Measurements from ENCODE around the gene ZSCAN18. TPM values are rescaled to one million over a fixed set of nuclear protein-coding genes. Genes with fewer than 3 reads are reported as not detected.

Gene ZSCAN18
- total RNA-seq, 2 donors from 2014 or later: 108 to 146 TPM

GRCh38 chr19:58044886-58045285, 53.1 kb downstream of the ZSCAN18 start:
- no peak overlapping the region for H3K27ac ChIP-seq
- no peaks in the 10 kb centered on the region for H3K36me3 ChIP-seq
- no peak overlapping the region for H3K4me3 ChIP-seq
- 92% methylated on average over 26 of the region's 26 CpGs for WGBS
- TF ChIP-seq POLR2A (IDR thresholded peaks at IDR 0.05): no peak
- no peak for TF ChIP-seq CTCF (IDR thresholded peaks at IDR 0.05)
- TF ChIP-seq POLR2AphosphoS5 (IDR thresholded peaks at IDR 0.05): no peak
- intact Hi-C loops (cut with DNase I): no loop called here
- H3K27me3 ChIP-seq (replicated peaks; ENCODE audit: insufficient read depth): no peaks in the 10 kb centered on the region
- no peaks in the 10 kb centered on the region for H3K9me3 ChIP-seq
- no peaks in the 10 kb centered on the region for H3K4me1 ChIP-seq (replicated peaks)
- DNase-seq (ENCODE audit: low spot score): no peak

DNA sequence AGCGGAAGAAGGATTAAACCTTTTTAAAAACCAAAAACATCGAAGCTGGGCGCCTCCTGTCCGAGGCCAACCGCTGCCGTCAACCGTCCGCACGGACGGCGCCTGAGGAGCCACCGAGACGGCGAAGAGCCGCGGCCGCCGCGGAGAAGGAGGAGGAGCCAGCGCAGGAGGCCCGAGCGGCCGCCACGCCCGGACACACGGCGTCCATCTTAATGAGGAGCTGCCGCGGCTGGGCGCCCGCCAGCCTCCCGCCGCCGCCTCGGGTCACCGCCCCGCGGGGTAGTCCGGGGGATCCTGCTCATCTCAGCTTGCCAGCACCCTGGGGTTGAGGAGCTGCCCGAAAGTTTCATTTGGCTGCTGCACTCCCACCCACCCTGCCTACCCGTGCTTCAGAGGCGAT, 53.6 kb downstream of the ZSCAN18 start:
- WGBS: 72% methylated on average over 33 of the region's 42 CpGs
- TF ChIP-seq CTCF (IDR thresholded peaks at IDR 0.05) (no peak), POLR2AphosphoS5 (IDR thresholded peaks at IDR 0.05) (no peak), POLR2A (IDR thresholded peaks at IDR 0.05) (no peak)
- Histone ChIP-seq H3K4me3 (no peak overlapping the region), H3K4me1 (replicated peaks) (no peaks in the 10 kb centered on the region), H3K36me3 (no peaks in the 10 kb centered on the region), H3K9me3 (no peaks in the 10 kb centered on the region), H3K27me3 (replicated peaks; ENCODE audit: insufficient read depth) (no peaks in the 10 kb centered on the region), H3K27ac (no peak overlapping the region)
- no peak for DNase-seq (ENCODE audit: low spot score)
- intact Hi-C loops (cut with DNase I): no loop called here

DNA sequence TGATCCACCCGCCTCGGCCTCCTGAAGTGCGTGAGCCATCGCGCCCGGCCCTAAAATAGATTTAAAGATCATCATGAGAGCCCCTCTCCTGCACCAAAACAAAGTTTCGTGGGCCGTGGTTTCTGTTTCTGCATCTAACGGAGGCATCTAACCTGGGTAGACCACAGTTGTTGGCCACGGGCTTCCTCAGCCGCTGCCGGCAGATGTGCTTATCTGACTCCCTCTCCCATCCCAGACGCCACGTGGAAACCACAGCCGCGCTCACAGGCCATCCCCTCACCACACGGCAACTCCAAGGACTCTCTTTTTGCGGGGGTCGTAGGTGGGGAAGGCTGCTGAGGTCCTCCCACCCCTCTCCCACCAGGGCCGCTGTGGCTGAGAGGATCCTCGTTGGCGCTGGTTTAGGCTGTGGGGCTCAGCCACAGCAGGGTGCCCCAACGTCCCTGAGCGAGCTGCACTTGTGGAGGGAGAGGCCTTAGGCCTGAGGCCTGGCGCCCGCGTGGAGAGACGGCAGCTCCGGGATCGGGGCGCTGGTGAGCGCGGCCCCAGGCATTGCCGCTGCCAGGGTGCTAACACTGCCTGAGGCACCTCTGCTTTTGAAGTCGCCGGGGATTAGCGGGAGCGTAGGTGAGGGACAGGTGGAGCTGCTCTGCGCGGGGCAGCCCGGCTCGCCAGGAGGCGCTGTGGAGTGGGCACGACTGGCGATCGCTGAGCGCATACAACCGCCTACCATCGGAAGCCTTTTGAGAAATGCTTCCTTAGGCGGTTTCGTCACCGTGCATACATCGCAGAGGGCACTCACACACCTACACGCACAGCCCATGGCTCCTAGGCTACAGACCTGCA, 55.3 kb downstream of the ZSCAN18 start:
- Histone ChIP-seq H3K9me3 (no peaks in the 10 kb centered on the region), H3K4me1 (replicated peaks) (no peaks in the 10 kb centered on the region), H3K4me3 (no peak overlapping the region), H3K27me3 (replicated peaks; ENCODE audit: insufficient read depth) (no peaks in the 10 kb centered on the region), H3K27ac (no peak overlapping the region), H3K36me3 (no peaks in the 10 kb centered on the region)
- intact Hi-C loops (cut with DNase I): no loop called here
- 41% methylated on average over 50 of the region's 54 CpGs for WGBS
- DNase-seq (ENCODE audit: low spot score): no peak
- TF ChIP-seq CTCF (IDR thresholded peaks at IDR 0.05): no peak
- no peak for TF ChIP-seq POLR2A (IDR thresholded peaks at IDR 0.05)

- H3K27ac ChIP-seq: no peak overlapping the region
- no peak for DNase-seq (ENCODE audit: low spot score)
- no peak for TF ChIP-seq POLR2AphosphoS5 (IDR thresholded peaks at IDR 0.05)
- TF ChIP-seq POLR2A (IDR thresholded peaks at IDR 0.05): no peak
- no peak for TF ChIP-seq CTCF (IDR thresholded peaks at IDR 0.05)
- no peaks in the 10 kb centered on the region for H3K9me3 ChIP-seq
- H3K36me3 ChIP-seq: no peaks in the 10 kb centered on the region
- no peaks in the 10 kb centered on the region for H3K27me3 ChIP-seq (replicated peaks; ENCODE audit: insufficient read depth)
- H3K4me1 ChIP-seq (replicated peaks): no peaks in the 10 kb centered on the region
- no peak overlapping the region for H3K4me3 ChIP-seq
- 78% methylated on average over 21 of the region's 21 CpGs for WGBS
- intact Hi-C loops (cut with DNase I): no loop called here
Measured at GRCh38 chr19:58040751-58041525, 57.1 kb downstream of the ZSCAN18 start.
